A172 (cell line): ENCODE data around the gene RAB3B. TPM values are rescaled to one million over a fixed set of nuclear protein-coding genes. Genes with fewer than 3 reads are reported as not detected.

Experiments
- DNase-seq: peaks from one replicate; pipeline ENCODE4 v3.0.0-alpha.2; 2015; ENCODE audit warnings: low spot score
- total RNA-seq: library from RNA; depleted of rRNA; stranded (reverse); fragments of >200 nt; shearing (Covaris generic); gene quantifications from 2 replicates; pipeline ENCODE4 v1.2.3, GENCODE V29; 2014

RAB3B gene
- total RNA-seq, 1 experiment from 2014 or later = 9.0 TPM

DNA sequence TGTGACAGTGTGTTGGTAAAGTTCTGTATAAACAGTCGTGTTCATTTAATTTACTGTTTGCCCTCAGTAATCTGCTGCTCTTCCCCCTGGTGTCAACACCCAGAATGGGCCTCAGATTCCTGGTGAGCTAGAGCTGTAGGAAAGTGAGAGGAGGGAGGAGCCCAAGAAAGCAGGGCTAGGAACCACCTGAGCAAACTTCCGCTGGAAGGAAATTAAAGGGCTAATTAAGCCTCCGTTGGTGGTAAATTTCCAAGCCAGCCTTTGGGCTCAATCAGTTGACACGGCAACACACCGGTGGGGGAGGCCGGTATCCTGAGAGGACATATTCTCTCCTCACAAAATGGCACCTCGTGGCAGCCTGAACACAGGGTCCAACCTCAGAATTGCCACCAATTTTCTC is 32.9 kb downstream of the RAB3B start:
- DNase-seq = no peak

DNA sequence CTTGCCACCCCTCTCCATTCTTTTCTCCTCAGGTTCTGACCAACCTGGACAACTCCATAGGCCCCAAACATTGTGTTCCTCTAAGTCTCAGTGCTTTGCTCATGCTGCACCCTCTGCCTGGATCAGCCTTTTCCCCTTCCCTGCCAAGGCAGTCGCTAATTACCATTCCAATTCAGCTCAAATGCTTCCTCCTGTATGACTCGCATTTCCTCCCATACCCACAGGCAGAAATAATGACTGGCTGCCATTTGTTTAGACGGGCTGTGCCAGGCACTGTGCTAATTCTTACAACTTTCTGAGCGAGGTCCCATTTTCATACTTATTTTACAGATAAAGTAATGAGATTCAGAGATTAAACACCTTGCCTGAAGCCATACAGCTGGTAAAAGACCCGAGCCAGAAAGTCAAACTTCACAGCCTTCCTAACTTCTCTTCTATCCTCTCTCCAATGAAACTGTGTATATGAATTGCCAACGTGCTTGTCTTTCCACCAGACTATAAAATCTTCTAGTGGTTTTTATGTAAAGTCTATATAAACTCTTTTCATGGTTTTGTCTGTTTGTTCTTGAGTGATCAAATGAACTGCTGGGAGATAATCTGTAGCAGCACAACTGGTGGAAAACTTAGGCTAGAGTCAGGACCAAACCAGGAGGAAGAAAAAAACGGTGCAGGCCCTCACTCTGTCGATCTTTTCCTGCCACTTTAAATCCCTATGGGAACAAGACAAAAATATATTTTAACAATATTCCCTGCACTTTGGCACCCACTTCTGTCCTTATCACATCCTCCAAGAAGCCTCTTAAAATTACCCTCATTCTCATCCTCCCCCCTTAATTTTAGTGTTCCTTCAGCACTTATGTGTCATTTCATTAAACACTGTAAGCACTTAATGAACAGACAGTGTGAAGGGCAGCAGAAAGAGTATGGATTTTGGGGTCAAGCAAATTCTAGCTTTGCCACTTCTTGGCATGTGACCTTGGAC is 33.7 kb downstream of the RAB3B start:
- DNase-seq = peak; percentile 41

DNA sequence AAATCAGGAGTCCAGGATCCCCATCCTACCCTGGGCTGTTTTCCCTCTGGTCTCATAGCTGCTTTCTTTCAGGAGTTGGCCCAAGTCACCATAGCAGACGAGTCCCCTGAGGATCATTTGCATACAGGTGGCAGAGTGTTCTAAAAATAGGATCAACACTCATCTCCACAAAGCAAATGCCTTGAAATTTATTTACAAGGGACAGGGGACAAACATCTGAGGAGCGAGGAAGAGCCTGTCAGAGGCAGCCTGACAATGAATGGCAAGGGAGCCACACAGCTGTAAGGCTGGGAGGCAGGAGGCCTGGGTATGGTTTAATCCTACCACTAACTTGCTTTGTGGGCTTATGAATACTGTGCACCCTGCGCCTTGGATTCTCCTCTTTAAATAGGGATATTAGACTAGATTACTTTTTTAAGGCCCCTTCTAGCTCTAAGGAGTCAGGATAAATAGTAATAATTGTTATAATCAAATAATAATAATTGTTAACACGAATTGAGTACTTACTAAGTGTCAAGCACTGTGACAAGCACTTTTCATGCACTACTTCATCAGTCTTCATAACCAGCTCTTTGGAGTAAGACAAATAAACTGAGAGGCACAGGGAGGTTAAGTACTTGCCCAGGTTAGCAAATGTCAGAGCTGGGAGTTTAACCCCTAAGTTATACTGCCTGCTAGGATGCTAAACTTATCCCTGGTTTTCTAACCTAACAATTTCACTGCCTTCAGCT is 34.5 kb downstream of the RAB3B start:
- DNase-seq = no peak

DNA sequence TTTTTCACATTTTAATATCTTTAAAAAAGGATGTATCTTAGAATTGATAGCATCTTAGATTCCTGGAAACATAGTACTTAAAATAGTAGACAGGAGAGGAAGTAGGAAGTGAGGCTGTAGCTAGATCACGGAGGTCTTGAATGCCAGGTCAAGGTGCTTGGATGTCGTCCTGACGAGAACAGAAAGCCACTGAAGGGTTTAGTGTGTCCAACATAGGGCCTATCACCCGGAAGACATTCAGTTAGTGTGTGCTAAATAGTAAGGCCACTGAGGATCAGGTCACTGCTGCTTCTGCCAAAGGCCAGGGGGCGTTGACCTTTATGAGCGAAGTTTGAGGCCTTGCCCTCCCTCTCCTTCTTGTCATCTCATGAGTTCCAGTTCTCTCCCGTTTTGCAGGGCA is 35.7 kb downstream of the RAB3B start:
- no peak for DNase-seq

DNA sequence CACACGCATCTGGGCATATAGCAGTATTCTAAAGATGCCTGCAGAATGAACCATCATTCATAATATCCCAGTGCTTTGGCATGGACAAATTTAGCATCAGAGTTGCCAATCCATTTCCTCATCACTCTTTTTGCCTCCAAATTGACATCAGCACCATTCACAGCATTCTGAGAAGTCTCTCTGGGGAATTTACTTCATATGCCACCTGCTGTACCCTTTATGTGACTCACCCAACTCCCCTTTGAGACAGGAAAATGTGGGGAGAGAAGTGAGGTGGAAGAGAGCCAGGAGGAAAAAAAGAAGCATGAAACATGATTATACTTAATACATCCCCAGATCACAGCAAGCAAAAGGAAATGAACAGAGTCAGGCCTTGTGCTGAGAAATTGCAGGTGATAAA is 37.4 kb downstream of the RAB3B start:
- DNase-seq = peak; percentile 18

DNA sequence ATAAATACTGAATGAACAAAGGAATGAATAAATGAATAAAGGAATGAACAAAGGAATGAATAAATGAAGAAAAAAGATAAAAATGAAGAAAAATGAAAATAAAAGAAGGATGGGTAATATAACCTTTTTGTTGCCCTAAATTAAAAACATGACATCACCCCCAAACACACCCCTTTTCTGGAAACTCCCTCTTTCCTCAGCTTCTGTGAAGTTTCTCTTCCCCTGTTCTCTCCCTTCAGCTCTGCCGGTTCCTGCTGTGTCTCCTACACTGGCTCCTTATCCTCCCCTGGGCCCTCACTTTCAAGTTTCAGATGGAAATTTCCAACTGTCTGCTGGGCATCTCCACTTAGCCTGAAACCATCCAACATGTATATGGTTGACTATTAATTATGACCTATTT is 37.9 kb downstream of the RAB3B start:
- DNase-seq = no peak

DNA sequence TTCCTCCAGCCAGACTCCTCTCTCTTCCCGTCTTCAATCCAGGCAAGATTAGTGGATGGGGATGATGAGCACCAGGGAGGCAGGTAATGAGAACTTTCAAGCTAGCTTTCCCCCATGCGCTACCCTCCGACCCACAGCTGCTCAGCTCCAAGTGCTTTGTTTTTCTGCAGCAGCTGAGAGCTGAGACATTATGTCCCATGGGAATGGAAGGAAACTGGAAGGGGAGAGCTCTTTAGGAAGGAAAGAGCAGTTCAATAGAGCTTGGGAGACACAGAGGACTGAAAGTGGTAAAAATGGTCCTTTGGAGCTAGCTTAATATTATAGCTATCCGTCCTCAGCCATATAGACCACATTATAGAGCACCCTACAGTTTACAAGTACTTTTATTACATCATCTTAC is 39.8 kb downstream of the RAB3B start:
- DNase-seq = no peak

DNA sequence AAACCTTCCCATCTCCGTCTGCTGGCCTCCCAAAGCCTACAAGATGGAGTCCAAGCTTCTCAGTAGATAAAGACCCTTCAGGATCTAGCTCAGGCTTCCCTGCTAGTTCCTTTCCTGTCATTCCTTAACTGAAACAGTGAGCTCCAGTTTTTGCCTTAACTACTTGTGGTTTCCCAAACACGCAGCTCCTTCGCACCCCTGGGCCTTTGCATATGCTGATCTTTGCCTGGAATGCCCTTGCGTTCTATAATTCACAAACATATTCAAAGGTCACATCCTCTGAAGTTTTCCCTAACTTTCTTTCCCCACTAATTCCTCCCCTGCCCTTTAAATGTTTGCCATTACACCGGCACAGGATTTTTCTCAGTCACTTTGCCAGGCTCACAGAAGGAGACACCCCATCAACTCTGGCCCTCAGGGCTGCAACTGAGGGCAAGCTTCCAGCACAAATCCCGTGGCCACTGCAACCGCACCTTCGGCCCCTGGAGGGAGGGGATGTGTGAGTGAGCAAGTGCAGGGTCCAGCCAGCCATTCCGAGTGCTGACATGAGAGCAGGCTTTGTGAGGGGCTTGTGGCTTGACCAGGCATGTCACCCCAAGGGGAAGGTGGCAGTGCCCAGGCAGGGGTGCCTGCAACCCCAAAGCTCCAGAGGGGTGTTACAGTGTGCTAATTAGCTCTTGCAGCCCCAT is 41.3 kb downstream of the RAB3B start:
- no peak for DNase-seq

DNA sequence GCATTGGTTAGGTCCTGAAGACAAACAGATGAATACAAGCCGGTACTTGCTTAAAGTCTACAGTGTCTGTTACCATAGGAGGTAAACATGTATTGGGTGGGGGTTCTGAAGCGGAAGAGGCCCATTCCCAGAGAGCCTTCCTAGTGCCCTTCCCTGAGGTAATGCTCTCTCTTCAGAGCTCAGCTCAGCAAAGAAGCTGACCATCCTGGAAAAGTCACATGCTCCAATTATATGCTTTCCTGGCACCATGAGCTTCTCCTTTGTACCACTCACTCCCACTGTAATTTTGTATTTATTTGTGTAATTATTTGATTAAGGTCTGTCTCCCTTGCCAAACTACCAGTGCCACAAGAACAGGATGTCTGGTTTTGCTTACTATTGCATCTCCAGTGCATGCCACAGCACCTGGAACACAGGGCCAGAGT is 42.0 kb downstream of the RAB3B start:
- no peak for DNase-seq

DNA sequence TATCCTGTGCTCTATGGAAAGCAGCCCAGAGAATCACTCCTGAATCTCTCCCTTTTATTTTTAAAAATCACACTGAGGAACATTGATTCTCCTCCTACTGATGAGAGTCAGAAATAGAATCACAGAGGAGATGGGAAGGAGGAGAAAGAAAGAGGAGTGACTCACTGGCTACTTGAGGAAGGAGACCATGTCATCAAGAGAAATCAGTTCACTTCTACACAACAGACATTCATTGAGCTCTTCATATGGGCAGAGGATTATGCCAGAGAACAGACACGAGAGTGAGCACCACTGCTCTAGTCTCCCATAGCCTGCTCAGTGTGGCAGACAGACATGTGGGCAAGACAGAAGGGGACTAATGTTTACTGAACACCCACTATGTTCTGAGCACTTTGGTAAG is 44.2 kb downstream of the RAB3B start:
- no peak for DNase-seq

DNA sequence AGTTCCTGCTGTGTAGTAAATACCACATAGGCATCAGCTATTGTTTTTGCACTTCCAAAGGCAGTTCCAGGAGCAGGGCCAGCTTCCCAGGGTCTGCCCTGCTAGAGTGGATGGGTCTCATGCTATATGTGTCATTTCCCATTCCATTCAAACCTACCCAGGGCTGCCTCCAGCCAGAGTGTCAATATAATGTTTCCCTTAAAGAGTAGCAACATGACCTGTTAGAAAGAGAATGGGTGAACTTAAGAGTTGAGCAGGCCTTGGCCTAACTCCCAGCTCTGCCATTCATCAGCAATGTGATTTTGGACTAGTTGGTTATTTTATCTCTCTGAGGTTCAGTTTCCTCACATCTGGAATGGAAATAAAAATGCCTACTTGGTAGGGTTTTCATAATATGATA is 44.9 kb downstream of the RAB3B start:
- DNase-seq = no peak

DNA sequence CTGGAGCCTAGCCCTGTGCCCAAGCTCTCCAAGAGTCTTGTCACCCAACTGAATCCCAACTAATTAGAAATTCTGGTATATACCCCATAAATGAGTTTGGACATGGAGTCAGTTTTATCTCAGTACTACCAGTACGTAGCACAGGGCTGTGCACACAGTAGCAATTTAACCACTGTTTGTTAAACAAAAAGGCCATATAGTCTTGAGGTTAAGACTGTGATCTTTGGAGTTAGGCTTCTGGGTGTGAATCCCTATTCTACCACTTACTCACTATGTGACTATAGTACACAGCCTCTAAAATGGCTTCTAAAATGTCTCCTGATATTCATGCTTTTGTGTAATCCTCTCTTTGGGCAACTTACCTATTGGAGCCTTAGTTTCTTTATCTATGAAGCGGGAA is 48.2 kb downstream of the RAB3B start:
- DNase-seq = no peak

DNA sequence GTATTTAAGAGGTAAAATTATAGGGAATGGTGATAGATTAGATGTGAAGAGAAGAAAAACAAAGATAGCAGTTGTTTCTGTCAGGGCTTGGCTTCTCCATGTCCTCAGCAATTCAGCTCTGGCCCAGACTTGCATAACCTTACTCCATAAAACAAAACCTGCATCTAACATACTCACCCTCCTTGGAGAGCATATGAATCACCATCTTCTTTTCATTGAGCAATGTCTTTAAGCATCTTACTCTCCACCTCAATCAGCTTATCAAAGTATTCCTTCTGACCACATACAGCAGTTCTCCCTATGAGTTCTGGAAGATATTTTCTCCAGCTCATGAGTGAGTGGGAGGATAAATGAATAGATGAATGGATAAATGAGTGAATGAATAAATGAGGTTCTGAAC is 49.0 kb downstream of the RAB3B start:
- DNase-seq = no peak

DNA sequence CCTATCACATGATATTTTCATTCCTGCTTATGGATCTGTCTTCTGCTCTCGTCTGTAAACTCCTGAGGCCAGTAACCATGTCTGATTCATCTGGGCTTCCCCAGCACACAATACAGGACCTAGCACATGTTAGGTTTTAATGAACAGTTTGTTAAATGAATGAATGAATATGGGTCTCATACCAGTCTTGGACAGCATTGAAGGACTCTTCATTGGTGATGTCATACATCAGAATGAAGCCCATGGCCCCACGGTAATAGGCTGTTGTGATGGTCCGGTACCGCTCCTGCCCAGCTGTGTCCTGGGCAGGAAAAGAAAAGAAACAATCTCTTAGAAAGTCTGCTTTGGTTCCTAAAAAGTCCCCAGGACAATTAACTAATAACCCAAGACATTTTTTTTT is 53.4 kb downstream of the RAB3B start:
- DNase-seq = no peak

DNA sequence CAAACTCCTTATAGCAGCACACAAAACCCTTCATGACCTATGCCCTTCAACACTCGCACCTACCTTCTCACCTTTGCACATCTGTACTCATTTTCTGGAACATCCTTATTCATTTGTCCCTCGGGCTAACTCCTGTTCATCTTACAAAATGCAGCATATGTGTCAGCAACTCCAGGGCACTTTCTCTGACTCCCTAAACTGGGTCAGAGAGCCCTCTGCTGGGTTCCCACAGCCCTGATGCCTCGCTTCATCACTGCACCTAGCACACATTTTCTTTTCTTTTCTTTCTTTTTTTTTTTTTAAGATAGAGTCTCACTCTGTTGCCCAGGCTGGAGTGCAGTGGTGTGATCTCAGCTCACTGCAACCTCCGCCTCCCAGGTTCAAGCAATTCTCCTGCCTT is 54.0 kb downstream of the RAB3B start:
- DNase-seq = no peak

DNA sequence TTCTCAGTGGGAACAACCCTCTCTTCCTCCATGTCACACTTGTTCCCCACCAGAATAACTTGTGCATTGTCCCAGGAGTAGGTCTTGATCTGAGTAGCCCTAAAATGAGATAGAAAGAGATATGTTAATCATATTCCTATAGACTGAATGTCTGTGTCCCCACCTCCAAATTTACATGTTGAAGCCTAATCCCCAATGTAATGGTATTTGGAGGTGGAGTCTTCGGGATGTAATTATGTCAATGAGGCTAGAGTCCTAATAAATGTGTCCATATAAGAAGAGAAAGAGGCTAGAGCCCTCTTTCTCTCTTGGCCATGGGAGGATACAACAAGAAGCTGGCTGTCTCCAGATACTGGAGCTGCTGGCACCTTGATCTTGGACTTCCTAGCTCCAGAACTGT is 57.2 kb downstream of the RAB3B start:
- DNase-seq = no peak

DNA sequence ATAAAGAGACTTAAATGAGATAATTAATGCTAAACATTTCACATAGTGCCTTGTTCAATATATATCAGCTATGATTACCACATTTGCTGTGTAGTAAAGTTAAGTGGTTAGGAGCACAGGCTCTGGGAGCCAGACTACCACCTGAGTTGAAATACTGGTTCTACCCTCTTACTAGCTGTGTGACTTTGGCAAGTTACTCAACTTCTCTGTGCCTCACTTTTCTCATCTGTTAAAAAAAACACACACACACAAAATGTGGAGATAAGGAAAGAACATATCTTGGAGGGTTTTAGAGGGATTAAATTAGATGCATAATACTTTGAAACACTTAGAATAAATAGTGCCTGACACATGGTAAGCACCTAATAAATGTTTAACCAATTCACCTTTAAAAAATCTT is 60.2 kb downstream of the RAB3B start:
- no peak for DNase-seq

DNA sequence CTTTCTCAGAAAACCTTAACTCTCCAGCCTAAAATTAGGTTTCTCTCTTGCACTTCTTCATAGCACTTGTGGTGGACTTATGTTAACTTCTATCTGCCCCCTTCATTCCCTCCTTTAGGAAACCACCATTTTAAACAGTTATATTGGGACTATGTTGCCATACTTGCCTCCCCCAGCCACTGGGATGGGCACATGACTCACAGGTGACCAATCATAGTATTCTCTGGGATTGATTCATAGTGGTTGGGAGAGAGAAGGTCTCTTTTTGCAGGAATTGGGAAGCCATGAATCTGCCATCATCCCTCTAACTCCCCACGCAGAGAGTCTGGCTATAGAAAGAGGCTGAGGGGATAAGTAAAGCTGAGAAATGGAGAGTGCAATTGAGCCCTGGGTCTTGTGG is 61.6 kb downstream of the RAB3B start:
- DNase-seq = no peak

DNA sequence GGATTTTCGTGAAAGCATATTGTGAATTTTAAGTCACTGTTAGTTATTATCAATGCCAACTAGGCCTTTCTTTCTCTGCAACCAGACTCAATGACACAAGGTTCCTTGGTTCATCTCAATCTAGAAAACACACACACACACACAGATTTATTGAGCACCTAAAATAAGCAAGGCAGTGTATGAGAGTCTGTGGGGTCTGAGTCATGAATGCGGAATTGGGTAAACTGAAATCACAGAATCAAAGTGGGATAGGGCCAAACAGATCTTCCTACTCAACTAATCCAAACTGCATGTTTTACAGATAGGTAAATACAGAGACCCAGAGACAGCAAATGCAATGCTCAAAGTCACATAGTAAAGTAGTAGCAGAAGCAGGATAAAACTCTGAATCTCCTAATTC is 63.5 kb downstream of the RAB3B start:
- no peak for DNase-seq

DNA sequence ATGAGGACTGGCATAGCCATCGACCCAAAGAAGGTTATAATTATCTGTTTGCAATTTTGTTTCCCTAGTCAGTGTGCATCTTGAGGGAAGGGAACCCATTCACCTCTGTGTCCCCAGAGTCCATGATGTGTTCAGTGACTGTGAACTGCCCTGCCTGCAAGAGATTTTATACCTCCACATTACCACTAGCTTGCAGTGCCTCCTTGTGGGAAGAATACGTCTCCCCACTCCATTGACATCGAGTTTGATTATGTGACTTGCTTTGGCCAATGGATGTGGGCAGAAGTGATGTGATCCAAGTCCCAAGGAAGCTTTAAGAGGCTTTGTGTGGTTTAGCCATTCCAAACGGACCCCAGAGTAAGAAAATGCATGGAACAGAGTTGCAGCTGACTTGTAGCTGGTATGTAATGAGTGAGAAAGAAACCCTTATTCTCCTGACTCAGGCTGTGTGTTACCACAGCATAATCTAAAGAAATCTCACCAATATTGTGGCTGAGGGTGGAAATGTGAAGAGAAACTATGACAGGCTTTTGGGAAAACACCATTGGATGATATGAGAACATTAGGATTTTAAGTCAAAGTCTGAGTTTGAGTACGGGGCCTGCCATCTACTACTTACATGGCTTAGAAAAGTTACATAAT is 64.2 kb downstream of the RAB3B start:
- peak; percentile 19 for DNase-seq

DNA sequence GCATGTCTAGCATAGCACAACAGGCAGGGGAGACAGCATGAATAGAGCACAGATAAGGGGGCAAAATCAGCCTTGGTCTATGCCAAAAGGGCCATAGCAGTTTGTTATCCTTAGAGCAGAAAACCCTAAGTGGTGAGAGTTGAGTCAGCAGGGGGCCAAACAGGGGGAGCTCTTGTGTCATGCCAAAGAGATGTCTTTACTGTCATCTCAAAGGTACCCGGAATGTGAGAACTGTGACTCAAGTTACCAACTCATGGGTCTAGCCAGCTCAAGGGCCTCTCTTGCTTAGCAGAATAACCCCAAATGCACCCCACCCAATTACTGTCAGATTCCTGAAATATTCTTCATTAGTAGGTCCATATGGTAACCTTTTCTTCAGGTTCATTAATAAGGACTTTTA is 66.0 kb downstream of the RAB3B start:
- peak; percentile 11 for DNase-seq

DNA sequence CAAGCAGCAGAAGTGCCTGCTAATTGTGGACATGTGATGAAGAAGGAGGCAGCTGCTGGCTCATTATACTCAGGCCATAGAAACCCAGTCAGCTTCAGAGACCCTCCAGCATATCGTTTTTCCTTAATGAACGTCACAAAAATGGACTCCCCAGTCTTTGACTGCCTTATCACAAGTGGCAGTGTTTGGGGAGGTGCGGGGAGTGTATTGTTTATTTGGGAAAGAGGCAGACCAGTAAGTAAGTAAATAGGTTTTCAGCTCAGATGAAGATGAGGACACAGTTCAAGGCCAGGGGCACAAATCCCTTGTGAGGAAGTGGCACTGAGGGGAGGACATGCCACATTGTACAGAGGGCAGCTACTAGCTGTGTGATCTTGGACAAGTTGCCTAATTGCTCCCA is 68.5 kb downstream of the RAB3B start:
- no peak for DNase-seq
